ENCODE results near the gene IL17RD. TPM values are rescaled to one million over a fixed set of nuclear protein-coding genes. Genes with fewer than 3 reads are reported as not detected.

Gene IL17RD
- polyA plus RNA-seq, 1 of the 3 experiments (the other 2 are of a cell fraction) = 2.4 TPM

DNA sequence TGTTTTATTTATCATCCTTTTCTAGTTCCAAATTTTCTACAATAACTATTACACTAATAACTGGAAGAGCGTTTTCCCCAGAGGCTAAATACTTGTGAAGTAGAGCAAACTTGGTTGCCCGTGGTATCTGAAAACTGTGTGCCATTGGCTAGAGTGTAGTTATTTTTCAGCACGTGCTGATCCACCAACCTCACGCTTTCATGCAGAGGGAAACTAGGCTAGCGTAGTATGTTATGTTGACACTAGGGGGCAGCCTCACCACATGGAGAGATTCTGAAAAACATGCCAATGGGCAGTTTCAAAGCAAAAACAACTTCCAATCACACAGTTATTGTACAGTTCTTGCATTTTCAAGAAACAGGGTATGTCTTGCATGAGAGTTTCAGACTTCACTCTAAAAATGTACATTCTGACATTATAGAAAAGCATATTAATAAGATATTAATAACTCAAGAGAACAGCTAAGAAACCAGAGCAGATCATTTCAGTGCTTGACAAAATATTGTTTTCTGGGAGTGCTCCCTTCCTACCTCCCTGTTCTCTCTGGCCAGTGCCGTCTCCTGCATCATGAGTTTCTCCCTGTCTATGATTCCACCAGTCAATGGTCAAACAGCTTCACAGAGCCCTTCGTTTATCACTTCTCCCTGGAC, 65.0 kb downstream of the IL17RD start:
- peak; percentile 75 for DNase-seq
- Histone ChIP-seq H3K9me2 (no peaks in the 10 kb centered on the region), H3K4me2 (no peak overlapping the region), H3K4me1 (ENCODE audit: control insufficient read depth in 1 of 2, insufficient read depth in 2 of 2, low read depth in 1 of 2, low read length in 1 of 2) (peaks cover 0 to 7% of the 10 kb centered on the region in 2 experiments; a peak in 2 of 4 replicates), H3K9ac (no peak overlapping the region), H3K79me2 (ENCODE audit: insufficient read depth) (no peaks in the 10 kb centered on the region), H3K27me3 (ENCODE audit: insufficient read depth) (no peaks in the 10 kb centered on the region), H3K9me3 (no peaks in the 10 kb centered on the region), H3K36me3 (replicated peaks in 1 of 2; ENCODE audit: control insufficient read depth in 1 of 2, insufficient read depth in 2 of 2, low read length in 1 of 2) (peaks cover 0 to 34% of the 10 kb centered on the region in 2 experiments), H4K20me1 (ENCODE audit: insufficient read depth) (no peaks in the 10 kb centered on the region), H2AFZ (ENCODE audit: low read depth) (no peak overlapping the region), H3F3A (replicated peaks; ENCODE audit: insufficient read depth) (no peaks in the 10 kb centered on the region), H3K4me3 (ENCODE audit: low read depth in 2 of 2, low read length in 1 of 2) (peak overlapping the region in 1 of 2 experiments; percentile 7; a peak in 1 of 4 replicates), H3K27ac (ENCODE audit: low read depth in 2 of 2, low read length in 1 of 2) (peak overlapping the region in 1 of 2 experiments; percentile 78; a peak in 2 of 4 replicates)
- TF ChIP-seq RCOR1 (IDR thresholded peaks at IDR 0.05; ENCODE audit: low read length) (peak; percentile 27; the same call in 1 of the 2 replicates), RAD21 (IDR thresholded peaks at IDR 0.05; ENCODE audit: low read length) (peak; percentile 97), SIN3A (IDR thresholded peaks at IDR 0.05; ENCODE audit: borderline replicate concordance, low read depth, low read length) (no peak), RXRA (IDR thresholded peaks at IDR 0.05; ENCODE audit: borderline replicate concordance, low read depth) (no peak), CTCF (IDR thresholded peaks at IDR 0.05) (peak; percentile 90), RFX5 (IDR thresholded peaks at IDR 0.05; ENCODE audit: low read length) (0 out of 2 replicates have a peak, but pooled peaks have one; percentile 26), NRF1 (IDR thresholded peaks at IDR 0.05; ENCODE audit: low read depth, low read length) (0 out of 2 replicates have a peak, but pooled peaks have one; percentile 5), MXI1 (IDR thresholded peaks at IDR 0.05; ENCODE audit: low read depth, low read length) (peak; percentile 39; the same call in 1 of the 2 replicates), GABPA (IDR thresholded peaks at IDR 0.05; ENCODE audit: low read depth) (no peak), TEAD4 (IDR thresholded peaks at IDR 0.05; ENCODE audit: borderline replicate concordance, insufficient read depth) (no peak), SMC3 (IDR thresholded peaks at IDR 0.05; ENCODE audit: low read depth, low read length) (peak; percentile 92)
- TF ChIP-seq, protein P1, sequence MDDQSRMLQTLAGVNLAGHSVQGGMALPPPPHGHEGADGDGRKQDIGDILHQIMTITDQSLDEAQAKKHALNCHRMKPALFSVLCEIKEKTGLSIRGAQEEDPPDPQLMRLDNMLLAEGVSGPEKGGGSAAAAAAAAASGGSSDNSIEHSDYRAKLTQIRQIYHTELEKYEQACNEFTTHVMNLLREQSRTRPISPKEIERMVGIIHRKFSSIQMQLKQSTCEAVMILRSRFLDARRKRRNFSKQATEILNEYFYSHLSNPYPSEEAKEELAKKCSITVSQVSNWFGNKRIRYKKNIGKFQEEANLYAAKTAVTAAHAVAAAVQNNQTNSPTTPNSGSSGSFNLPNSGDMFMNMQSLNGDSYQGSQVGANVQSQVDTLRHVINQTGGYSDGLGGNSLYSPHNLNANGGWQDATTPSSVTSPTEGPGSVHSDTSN (IDR thresholded peaks at IDR 0.05) = no peak
- TF ChIP-seq, protein P2, sequence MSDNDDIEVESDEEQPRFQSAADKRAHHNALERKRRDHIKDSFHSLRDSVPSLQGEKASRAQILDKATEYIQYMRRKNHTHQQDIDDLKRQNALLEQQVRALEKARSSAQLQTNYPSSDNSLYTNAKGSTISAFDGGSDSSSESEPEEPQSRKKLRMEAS (IDR thresholded peaks at IDR 0.05; ENCODE audit: low read depth) = peak; percentile 35; the same call in 1 of the 2 replicates
- ChIA-PET POLR2A (interaction anchor here (1.5 kb wide), 1 partner anchor 456 kb away, joined by 3 read pairs; the partner anchor contains the start of gene PDE12), CTCF (interaction anchor here (0.6 to 6.1 kb wide), 40 partner anchors 10 to 499 kb away, joined by 3 to 52 read pairs (median 5); partner anchors contain the start of genes APPL1 and PDE12)
- 13% methylated on average over 7 of the region's 7 CpGs for WGBS (ENCODE audit: low lambda C conversion rate)

Measured in SK-N-SH (cell line).